Mucosa of descending colon (tissue), 3 donors: ENCODE measurements around the gene GLDN. TPM values are rescaled to one million over a fixed set of nuclear protein-coding genes. Genes with fewer than 3 reads are reported as not detected.

Experiments
- ATAC-seq: fragments of 200-7000 bp; cut with Tn5 transposase; one replicate; pipeline ENCODE4 v1.9.1; 2020; ENCODE audit warnings: mild to moderate bottlenecking, moderate library complexity
- DNase-seq, 3 donors: peaks; one replicate each; pipeline ENCODE4 v3.0.0-alpha.2; 2020
- H3K36me3 ChIP-seq: fragments of 200-600 bp; one replicate; pipeline ENCODE4 v1.8.0; 2021; ENCODE audit warnings: low read depth, mild to moderate bottlenecking
- H3K4me1 ChIP-seq: fragments of 200-600 bp; one replicate; pipeline ENCODE4 v1.8.0; 2021; ENCODE audit warnings: low read depth, mild to moderate bottlenecking
- H3K4me3 ChIP-seq: fragments of 200-600 bp; one replicate; pipeline ENCODE4 v1.8.0; 2021; ENCODE audit warnings: mild to moderate bottlenecking
- H3K9me3 ChIP-seq: fragments of 200-600 bp; one replicate; pipeline ENCODE4 v1.8.0; 2021; ENCODE audit warnings: mild to moderate bottlenecking
- intact Hi-C, 2 donors: fragments of 100-400 bp; cut with DNase I in 1 of 2; cut with micrococcal nuclease in 1 of 2; formaldehyde crosslinking; loops; one replicate each; pipeline versions ENCODE4 v1.11.0 to v1.11.1; 2022; cut with DNase I, micrococcal nuclease
- total RNA-seq, 3 donors: library from RNA; stranded (reverse); fragmentation: NEBNext Ultra II Directional in 2 of 3; extraction: Animal tissue kit (Norgen Biotek cat#: 25700) in 2 of 3; gene quantifications; one replicate each; pipeline versions ENCODE4 v1.2.1 to v1.2.4, GENCODE V29; 2021 to 2023
- TF ChIP-seq, protein P1 (sequence below): fragments of 200-600 bp; IDR thresholded peaks from one replicate; pipeline ENCODE4 v1.8.0; 2022; ENCODE audit warnings: antibody characterized with exemption, mild to moderate bottlenecking
- donor health status: DM: no; HTN: no; CAD: no; lungs with moderate emphysema.
- donor health status: DM: no; HTN: no; CAD: no.
- donor health status: DM: no; HTN: yes; CAD: no.

Gene GLDN
- total RNA-seq, 3 donors from 2014 or later, result 3.5 to 10.0 (median 5.3) TPM

DNA sequence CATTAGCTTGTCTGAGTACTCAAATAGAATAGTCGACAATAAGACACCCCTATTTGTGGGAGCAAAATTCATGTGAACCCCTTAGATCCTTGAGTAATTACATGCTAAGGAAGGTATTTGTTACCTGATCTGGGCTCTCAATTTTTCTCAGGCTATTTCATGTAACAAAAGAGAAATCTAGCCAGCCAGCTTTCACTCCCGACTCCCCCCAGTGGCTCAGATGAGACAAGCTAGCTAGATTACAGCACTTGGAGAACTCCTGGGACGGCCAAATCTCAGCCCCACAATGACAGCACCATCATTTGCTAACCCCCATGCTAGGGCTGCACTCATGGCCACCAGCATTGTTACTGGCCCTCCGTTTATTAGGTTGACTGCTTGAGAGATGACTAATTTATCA, 41.3 kb downstream of the GLDN start:
- Histone ChIP-seq H3K36me3 (no peaks in the 10 kb centered on the region), H3K4me3 (no peak overlapping the region), H3K9me3 (no peaks in the 10 kb centered on the region), H3K4me1 (no peaks in the 10 kb centered on the region)
- DNase-seq, result peak in 1 of 3 donors; percentile 35
- intact Hi-C loops, result loop anchor here (5.0 kb wide), 2 partner anchors 100 to 220 kb away; no protein-coding TSS in a partner anchor
- TF ChIP-seq, protein P1, sequence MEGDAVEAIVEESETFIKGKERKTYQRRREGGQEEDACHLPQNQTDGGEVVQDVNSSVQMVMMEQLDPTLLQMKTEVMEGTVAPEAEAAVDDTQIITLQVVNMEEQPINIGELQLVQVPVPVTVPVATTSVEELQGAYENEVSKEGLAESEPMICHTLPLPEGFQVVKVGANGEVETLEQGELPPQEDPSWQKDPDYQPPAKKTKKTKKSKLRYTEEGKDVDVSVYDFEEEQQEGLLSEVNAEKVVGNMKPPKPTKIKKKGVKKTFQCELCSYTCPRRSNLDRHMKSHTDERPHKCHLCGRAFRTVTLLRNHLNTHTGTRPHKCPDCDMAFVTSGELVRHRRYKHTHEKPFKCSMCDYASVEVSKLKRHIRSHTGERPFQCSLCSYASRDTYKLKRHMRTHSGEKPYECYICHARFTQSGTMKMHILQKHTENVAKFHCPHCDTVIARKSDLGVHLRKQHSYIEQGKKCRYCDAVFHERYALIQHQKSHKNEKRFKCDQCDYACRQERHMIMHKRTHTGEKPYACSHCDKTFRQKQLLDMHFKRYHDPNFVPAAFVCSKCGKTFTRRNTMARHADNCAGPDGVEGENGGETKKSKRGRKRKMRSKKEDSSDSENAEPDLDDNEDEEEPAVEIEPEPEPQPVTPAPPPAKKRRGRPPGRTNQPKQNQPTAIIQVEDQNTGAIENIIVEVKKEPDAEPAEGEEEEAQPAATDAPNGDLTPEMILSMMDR, result no peak
- ATAC-seq, result no peak

DNA sequence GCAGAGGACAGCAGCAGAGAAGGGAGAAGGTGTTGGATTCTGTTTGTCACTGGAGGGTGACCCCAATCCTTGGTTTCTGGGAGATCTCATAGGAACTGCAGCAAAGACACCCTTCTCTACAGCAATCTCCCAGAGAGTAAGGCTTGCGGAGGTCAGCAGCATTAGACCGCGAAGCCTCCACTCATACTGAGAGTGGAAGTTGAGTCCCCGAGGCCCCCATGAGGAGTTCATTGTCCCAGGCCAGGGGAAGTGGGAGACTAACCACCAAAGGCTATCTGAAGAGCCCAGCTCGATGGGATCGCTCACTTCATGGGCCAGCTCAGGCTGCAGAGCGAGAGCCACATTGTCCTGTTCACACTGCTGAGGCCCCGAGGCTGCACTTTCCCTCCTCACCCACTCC, 44.6 kb downstream of the GLDN start:
- DNase-seq (no peak), ATAC-seq (no peak)
- Histone ChIP-seq H3K9me3 (no peaks in the 10 kb centered on the region), H3K4me1 (no peaks in the 10 kb centered on the region), H3K4me3 (no peak overlapping the region), H3K36me3 (no peaks in the 10 kb centered on the region)
- intact Hi-C loops, result no loop called here
- TF ChIP-seq, protein P1, result no peak

DNA sequence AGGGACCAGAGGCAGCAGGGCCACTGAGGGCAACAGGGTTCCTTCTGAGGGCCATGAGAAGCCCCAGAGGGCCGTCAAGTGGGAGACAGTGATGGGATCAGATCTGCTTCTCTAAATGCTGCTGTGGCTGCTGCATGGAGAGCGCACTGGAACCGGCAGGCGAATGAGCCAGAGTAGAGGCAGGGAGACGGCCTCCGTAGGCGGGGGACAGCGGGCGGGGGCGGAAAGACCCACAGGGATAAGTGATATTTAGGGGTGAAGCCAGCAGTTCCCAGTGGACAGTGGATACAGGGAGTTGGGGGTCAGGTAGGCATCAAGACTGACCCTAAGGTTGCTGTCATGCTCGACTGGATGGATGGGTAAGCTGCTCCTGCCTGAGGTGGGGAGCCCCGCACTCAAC, 45.0 kb downstream of the GLDN start:
- ATAC-seq (no peak), DNase-seq (no peak)
- Histone ChIP-seq H3K4me3 (no peak overlapping the region), H3K36me3 (no peaks in the 10 kb centered on the region), H3K4me1 (no peaks in the 10 kb centered on the region), H3K9me3 (no peaks in the 10 kb centered on the region)
- TF ChIP-seq, protein P1, result no peak
- intact Hi-C loops, result no loop called here

DNA sequence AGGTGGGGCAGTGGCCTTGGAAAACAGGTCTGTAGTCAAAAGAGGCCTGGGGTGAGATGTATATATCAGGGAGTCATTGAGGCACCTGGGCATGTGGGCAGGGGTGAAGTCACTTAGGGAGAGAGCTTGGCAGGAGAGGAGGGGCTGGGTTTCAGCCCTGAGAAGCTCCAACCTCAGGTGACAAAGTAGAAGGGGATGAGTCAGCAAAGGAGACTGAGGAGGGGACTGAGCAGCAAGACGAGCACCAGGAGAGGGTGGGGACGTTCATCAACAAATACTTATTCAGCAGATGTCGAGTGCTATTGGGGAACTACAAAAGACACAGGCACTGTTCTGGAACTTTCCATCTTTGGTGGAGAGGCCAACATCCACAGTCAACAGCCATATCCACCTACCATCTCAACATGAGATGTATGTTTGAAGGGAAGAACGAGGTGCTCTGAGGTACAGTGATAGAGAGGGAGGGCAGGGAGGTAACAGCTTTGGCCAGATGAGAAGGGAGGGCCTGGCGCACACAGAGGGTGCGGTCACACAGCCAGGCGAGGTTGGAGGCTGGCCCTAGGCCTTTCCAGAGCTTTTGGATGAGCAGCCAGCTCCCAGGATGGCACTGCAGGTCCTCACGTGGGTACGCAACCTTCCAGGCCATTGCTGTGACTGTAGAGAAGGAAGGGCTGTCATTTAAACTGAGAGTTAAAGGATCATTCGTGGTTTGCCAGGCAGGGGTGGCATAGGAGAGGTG, 45.7 kb downstream of the GLDN start:
- peak; percentile 44 for ATAC-seq

DNA sequence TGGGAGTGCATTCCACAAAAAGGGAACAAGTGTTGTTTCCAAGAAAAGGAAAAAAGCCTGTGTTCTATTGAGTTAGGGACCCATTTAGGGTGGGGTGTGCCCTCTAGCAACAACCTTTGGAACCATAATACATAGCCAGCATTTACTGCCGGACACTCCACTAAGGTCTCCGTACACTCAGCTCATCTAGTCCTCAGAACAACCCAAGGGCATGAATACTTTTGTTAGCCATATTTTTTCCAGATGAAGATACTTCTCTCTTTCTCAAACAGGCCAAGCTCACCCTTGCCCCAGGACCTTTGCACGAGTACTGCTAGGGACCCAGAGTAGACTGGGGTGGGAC, 46.2 kb downstream of the GLDN start:
- H3K9me3 ChIP-seq, result no peaks in the 10 kb centered on the region
- no peak overlapping the region for H3K4me3 ChIP-seq
- ATAC-seq, result peak; percentile 72
- no peaks in the 10 kb centered on the region for H3K36me3 ChIP-seq
- TF ChIP-seq, protein P1, result no peak
- no peak for DNase-seq
- H3K4me1 ChIP-seq, result no peaks in the 10 kb centered on the region
- intact Hi-C loops, result no loop called here

More for the DNA sequence above, 45.7 kb downstream of the GLDN start:
- no peaks in the 10 kb centered on the region for H3K9me3 ChIP-seq
- no peaks in the 10 kb centered on the region for H3K36me3 ChIP-seq
- no peaks in the 10 kb centered on the region for H3K4me1 ChIP-seq
- TF ChIP-seq, protein P1, result no peak
- no peak overlapping the region for H3K4me3 ChIP-seq
- intact Hi-C loops, result no loop called here
- no peak for DNase-seq
